Posterior vena cava (tissue), 2 donors: ENCODE results near the gene RUNX2. TPM values are rescaled to one million over a fixed set of nuclear protein-coding genes. Genes with fewer than 3 reads are reported as not detected.

Experiments
- DNase-seq: peaks from one replicate; pipeline ENCODE4 v3.0.0-alpha.2; 2020; ENCODE audit warnings: low spot score
- intact Hi-C, 2 donors: fragments of 100-400 bp; cut with DNase I; formaldehyde crosslinking; loops; one replicate each; pipeline versions ENCODE4 v1.14.1 to v1.14.2; 2022 to 2023
- total RNA-seq, 2 donors: library from RNA; stranded (reverse); fragmentation: NEBNext Ultra II Directional; extraction: Animal tissue kit (Norgen Biotek cat#: 25700); gene quantifications; one replicate each; pipeline ENCODE4 v1.2.1, GENCODE V29; 2021
- donor health status: DM: yes; HTN: yes; CAD: no.
- donor health status: DM: yes; HTN: yes; CAD: no.

Gene RUNX2
- total RNA-seq, 2 donors from 2014 or later, result 0.83 to 1.00 TPM

DNA sequence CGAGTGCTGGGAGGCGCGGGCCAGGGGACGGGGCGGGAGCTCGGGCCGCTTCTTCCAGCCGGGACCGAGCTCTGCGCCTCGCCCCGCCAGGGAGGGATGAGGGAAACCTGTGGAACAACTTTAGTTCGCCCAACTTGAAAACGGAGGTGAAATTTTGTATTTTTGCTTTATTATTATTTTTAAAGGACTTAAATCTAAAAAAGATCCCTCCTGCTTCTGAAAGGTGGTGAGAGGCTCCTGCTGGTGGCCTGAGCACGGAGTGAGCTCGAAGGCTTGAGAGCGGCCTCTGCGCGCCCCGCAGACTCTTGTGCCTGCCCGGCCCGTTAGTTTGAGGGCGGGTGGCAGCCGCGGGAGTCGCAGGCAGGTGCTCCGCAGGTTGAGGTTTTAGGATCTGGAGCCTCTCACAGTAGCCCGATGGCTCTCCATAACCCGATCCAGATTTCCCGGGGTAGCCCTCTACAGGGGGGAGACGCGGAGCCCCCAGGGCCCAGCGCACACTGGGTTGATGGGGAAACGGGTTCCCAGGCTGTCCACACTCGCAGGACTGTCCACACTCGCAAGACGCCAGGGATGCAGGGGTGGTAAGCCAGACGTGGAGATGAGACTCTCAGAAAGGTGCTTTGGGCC, 95.8 kb downstream of the RUNX2 start:
- intact Hi-C loops, result no loop called here
- DNase-seq, result no peak

DNA sequence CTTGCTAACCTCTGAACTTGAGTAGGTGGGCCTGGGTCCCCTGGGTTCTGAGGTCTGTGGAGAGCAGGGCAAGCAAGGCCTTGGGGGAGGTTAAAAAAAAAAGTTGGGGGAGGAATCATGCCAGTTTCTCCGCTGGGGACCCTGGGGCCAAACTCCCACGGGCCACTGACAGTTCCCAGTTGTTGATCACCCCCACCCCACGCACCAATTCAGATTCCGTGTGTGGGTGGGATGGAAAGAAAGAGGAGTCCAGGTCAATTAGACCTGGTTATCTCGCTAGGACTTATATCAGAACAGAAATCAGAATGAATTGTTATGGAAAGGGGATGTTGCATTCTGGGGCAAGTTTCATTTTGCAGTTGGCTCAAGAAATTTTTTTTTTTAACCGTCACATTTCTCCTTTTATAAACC, 96.3 kb downstream of the RUNX2 start:
- DNase-seq, result no peak
- intact Hi-C loops, result no loop called here

DNA sequence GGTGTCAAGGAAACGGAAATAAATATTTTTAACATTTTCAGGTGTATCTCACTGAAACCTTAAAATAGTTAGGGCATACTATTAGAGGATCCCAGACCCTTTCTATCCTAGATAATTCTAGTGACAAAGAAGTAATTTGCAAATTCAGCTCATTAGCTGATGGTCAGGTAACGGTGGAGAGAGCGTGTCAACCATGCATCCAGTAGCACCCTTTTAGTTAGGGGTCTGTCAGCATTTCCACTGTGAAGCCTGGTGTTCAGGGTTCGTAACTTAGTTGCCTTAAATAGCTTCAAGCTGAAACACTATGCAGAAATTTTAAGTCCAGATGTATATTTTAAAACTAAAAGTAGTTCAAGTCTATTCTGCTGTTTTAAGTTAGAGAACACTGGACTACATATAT, 98.1 kb downstream of the RUNX2 start:
- intact Hi-C loops, result no loop called here
- DNase-seq, result no peak

DNA sequence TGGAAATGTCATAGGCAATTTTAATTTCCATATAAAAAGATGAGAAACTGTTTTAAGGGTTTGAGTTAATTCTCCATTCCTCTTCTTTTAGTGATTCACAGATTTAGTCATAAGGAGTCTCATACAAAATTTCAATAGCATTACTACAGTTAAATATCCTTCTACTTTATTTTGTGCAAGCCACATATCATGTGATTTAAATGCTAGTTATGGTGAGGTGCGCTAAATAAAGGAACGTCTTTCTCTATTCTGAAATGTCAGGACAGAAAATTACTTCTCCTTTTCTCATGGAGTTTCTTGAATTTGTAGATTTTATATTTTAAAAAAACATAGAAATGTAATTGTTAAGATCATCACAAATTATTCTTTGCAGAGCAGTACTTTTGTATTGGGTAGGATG, 99.6 kb downstream of the RUNX2 start:
- DNase-seq, result no peak
- intact Hi-C loops, result no loop called here

DNA sequence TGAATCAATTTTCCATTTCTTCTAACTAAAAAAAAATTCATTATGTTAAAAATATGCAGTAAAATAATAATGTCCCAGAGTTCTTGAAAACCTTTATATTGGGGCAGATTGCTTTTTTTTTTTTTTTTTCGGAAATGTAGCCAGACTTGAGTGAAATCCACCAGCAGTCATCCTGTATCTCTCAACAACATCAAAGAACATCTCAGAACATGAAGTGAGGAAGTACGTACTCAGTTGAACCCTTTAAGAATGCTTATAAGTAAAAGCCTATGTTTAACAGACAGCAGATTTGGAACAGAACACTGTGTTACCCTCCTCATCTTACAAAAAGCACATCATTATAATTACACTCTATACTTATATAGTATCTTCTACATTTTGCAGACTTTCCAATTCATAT, 100.6 kb downstream of the RUNX2 start:
- DNase-seq, result no peak
- intact Hi-C loops, result no loop called here

DNA sequence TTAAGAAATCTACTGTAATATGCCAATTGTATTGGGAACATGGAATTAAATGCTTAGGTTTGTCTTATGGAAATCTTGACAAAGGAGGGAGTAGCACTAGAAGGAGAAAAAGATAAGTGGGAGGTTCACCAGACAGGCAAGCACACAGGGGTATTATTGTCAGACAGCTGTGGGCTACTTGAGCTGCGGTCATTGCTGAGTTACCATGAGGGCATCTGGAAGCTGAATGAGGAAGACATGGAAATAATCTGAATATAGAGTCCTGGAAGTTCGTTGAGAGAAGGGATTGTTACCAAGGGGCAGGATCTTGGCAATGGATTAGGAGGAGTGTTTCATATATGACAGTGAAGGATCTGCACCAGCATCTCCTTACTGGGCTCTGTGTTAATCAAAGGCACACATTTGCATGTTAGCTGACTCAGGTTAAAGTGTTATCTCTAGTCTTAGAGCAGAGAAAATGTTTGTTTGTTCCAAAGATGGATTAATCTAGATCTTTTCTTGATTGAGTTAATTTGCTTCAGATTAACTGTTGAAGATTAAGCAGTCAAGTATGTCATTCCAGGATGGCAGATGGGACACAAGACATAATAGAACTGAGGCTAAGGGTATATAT, 102.6 kb downstream of the RUNX2 start:
- DNase-seq, result no peak
- intact Hi-C loops, result no loop called here

DNA sequence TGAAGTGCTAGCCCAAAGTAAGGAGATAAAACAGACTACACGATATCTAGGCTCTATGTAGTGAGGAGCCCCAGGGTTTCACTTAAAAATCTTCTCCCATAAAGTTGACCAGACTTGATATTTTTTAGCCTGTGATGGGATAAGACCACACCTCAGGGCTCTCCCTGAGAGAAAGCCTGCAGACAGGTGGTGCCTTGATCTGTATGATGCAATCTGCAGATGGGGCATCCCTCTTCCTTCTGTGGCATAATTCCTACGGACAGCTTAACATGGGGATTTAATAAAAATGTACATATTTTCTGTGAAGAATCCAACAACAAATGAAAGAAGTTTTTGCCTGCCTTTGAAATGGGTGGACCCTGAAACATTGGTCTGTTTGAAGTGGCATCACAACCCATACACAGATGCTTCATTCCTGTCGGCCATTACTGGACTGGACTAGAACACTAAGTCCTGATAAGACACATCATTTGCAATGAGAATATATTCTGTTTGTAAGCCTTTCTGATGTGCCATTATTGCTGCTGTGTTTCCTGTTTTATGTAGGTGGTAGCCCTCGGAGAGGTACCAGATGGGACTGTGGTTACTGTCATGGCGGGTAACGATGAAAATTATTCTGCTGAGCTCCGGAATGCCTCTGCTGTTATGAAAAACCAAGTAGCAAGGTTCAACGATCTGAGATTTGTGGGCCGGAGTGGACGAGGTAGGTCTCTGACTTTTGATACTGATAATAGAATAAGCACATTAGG, 103.4 kb downstream of the RUNX2 start:
- intact Hi-C loops, result no loop called here
- DNase-seq, result no peak

DNA sequence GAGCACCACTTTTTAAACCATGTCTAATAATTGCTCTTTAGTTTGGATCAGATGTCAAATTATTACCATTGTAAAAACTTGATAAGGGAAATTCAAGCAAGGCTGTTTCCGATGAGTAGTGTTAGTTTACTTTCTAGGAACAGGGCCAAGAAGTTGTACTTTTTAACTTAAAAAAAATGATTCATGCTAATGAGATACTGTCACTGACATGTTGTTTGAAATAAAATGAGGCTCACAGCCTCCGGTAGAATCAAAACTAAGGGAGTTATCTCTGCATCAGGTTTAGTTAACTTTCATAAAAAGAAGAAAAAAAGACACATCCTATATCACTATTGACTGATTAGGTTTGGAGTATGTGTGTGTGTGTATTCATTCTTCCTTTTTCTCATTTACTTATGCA, 104.8 kb downstream of the RUNX2 start:
- no peak for DNase-seq
- intact Hi-C loops, result no loop called here

DNA sequence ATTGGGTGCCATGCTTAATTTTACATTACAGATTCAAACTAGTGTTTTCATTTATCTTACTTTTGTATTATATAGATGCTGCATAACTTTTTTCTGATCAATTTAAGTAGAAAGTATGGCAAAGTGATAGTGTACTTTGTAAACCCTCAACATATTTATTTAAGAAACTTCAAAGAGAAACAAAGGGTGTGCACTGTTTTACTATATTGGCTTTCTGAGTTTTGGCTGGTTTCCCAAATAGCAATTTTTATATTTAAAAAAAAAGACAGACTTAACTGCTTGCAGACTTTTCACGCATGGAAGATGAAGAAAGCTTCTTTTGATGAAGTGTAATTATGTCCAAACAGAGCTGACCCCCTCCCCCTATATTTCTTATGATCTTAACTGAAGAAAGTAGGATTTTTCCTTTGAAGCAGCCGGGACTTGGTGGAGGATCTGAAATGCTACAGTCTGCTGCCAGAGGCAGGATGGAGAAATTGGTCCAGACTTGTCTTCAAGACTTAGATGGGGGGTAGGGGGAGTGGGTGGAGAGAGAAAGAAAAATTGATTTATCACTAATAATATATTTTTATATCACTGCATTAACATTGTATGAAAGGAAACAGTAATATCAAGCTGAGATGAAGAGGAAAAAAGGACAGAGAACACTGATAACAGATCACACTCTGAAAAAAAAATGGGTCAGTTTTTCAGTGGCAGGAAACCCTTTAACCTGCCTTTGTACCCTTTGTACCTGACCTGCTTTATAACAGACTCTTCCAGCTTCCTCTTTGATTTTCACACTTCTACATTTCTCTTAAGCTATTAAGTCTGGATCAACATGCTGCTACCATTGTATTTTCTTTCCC, 105.6 kb downstream of the RUNX2 start:
- no peak for DNase-seq
- intact Hi-C loops, result no loop called here

DNA sequence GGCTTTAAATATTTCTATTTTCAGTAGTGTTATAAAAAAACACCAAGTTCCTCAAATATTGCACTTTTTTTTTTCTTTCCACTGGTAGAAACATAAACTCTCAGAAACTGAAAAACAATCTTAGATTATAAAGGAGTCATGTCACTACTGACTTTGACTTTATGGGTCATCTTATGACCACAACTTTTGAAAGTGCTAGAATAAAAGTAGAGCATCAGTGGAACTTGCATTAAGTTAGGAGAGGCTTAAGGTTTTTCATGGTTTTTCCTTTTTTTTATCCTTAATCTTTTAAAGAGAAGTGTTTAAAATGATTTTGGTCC, 106.2 kb downstream of the RUNX2 start:
- no peak for DNase-seq
- intact Hi-C loops, result no loop called here

DNA sequence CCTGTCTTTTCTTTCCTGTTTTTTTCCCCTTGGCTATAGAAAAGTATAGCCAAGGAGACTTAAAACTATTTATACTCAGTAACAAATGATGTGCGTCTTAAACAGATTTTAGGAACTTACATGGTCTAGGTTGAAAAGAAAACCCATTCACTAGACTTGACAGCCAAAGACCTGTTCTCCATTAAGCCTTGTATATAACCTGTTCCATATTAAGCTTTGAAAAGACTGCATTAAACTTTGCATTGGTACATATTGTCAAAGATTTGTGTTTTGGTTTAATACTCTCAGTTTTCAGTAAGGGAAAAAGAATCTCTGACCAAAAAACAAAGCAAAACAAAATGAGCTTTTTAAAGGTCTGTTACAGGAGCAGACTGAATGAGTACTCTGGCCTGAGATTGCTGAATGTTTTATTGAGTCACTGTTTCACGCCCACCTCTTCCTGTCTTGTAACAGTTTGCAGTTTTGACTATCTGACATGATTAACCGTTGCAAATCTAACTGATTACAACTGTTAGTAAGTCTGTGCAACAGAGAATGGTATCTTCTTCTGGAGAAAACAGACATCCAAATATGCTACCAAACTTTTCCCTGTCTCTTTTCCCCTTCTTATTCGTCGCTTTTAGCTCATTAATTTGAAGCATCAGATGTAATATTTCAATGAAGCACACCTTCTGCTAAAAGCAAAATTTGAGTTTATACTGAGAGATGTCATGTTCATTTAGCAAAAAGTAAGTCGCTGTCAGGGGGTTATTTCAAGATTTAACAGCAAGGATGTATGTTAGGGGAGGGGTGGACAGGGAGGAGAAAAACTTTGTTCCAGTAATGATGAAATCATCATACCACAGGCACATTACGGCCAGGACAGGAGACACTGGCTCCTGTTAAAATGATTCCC, 108.7 kb downstream of the RUNX2 start:
- intact Hi-C loops, result no loop called here
- no peak for DNase-seq

DNA sequence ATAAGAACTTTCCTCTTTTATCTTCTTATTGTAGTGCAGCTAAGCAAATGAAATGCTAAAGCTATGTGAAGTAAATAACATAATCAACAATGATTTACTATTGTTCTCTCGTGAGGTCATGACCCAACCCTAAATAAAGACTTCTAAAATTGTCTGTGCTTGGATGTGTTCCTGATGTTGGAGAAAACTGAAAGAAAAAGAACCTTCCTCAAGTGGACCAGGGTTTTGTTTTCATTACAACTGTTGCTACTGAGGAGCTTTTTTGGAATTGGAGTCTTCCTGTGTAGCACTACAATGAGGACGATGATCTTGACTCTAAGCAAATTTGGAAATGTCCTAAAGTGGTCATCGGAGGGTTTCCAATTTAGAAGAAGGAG, 109.3 kb downstream of the RUNX2 start:
- intact Hi-C loops, result no loop called here
- DNase-seq, result no peak

DNA sequence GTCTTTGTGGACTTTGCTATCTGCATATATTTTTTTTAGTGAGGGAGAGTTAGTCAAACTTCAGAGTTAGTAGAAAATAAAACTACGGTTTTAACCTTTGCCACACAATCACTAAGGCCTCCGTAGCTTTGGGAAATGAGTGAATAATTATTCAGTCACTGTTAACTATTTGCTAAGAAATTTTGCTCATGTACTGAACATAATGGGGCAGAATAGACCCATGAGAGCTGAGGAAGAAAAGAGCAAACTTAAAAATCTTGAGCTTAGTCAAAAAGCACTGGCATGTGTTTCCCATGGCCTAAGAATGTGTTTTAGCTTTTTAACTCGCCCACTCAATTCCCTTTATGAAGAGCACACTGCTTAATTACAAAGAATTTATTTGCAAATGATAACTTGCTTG, 110.0 kb downstream of the RUNX2 start:
- intact Hi-C loops, result no loop called here

DNA sequence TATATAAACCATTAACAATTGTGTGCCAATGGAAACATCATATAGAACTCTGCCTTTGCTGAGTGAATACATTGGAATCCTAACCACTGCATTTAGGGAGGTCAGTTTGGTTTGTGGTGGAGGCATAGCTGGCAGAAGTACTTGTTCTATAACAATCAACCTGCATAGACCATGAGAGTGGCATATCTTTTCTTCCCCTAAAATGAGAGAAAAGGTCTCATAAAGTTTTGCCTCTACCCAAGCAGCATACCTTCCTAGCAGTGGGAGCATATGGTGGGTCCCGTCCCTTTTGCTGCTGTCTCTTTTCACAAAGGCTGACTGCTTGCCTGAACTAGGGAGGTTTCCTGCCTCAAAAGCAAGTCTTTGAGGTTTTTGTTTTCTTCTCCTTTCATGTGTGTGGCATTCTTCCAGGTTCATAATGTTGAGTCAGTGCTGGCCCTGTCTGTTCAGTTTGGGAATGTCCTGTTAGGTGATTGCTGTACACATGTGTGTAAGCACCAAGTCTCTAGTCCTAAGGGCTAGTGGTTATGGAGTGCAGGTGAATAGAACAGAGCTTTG, 110.8 kb downstream of the RUNX2 start:
- DNase-seq, result no peak
- intact Hi-C loops, result no loop called here

More for the DNA sequence above, 110.0 kb downstream of the RUNX2 start:
- DNase-seq, result no peak

DNA sequence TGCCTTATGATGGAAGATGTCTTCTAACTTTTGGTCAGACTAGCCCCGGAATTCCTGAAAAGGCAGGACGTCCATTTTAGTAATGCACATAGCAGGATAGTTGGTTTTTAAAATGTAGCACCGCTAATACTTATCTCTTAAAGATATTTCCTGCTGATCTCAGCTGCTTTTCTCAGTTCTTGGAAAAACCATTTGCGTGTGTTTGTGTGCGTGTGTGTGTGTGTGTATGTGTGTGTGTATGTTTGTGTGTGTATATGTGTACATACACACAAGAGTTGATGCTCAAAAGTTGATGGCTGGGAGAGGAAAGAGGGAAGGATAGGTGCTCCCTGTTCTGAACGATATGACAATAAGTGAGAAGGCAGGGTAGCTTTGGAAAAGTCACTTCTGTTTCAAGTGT, 111.3 kb downstream of the RUNX2 start:
- intact Hi-C loops, result no loop called here

DNA sequence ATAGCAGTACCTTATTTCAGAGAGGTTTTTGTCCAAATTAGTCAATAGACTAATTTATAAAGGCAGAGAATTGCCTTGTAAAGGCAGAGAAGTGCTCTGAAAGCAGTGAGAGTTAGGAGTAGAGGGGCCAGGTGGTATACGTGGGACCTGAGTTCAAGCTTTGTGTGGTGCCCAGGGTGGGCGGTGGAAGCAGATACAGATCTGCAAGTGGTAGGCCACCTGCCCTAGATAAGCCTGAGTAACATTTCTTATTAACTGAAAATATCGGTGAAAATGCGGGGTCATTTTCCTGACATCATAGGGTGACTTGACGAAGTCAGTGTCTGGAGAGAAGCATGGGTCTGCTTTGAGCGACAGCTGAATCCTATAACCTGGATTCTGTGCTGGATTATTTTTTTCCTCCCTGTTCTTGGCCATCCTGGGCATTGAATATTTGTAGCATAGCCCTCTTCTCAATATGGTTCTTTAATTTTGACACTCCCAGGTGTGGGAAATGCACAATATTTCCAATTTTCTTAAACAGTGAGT, 111.8 kb downstream of the RUNX2 start:
- intact Hi-C loops, result no loop called here
- no peak for DNase-seq

More for the DNA sequence above, 111.3 kb downstream of the RUNX2 start:
- DNase-seq, result no peak

DNA sequence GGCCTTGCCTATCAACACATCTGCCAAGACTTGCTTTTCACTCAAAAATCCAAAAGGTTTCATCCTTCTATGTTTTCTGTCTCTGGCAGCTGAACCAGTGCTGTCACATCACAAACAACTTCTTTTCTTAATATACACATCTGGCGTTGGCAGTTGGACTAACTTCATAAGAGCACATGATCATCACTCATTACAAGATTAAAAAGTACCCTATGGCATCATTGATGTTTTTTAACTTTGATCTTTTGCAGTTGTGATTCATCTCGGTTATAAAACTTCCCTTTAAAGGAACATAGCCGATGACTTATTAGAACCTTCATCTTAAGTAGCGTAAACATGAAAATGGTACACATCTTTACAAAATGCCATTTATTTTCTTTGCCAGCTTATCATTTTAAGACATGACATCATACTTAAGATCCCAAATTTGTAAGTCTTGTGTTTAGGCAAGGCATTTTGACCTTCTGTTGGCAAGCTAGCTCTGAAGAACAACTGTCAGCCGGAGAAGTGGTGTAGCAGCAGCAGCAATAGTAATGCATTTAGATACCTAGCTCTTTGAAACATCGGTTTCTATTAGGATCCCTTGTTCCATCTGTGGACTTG, 113.8 kb downstream of the RUNX2 start:
- intact Hi-C loops, result no loop called here

DNA sequence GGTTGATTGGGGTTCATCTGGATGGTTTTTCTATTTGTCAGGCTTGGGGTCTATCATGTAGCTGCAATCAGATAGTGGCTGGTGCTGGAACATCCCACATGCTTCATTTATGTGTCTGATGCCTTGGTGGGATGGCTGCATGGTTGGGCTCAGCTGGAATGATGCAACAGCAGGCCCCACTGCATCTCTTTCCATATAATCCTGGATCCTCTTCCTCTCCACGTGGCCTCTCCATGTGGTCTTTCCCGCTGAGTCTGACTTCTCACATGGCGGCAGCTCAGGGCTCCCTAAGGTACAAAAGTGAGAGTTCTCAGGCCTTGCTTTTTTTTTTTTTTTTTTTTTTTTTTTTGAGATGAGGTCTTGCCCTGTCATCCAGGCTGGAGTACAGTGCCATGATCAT, 114.6 kb downstream of the RUNX2 start:
- intact Hi-C loops, result no loop called here
- DNase-seq, result no peak

More for the DNA sequence above, 113.8 kb downstream of the RUNX2 start:
- DNase-seq, result no peak
